GM12878 (cell line): ENCODE measurements around the gene EML5. TPM values are rescaled to one million over a fixed set of nuclear protein-coding genes. Genes with fewer than 3 reads are reported as not detected.
A peak's percentile ranks its signal among the peaks of the same experiment; 100 is the strongest.

ENCODE experiments used
- ATAC-seq: fragments of 200-7000 bp; cut with Tn5 transposase; 3 replicates; pipeline ENCODE4 v1.9.1; 2020; ENCODE audit warnings: mild to moderate bottlenecking, moderate library complexity
- BruUV-seq: library from RNA; stranded (reverse); fragments of 400-500 nt; replicated peaks from 2 replicates; lab custom pipeline; 2021; lab: Mats Ljungman, UMichigan
- CTCF ChIA-PET: fragments of 300-600 bp; sonication (Branson Sonifier 250); formaldehyde crosslinking; extraction: SDS; loops from one replicate; lab custom pipeline; 2021; ENCODE audit warnings: inconsistent platforms; lab: Yijun Ruan, JAX
- POLR2A ChIA-PET: fragments of 350-600 bp; formaldehyde crosslinking; extraction: SDS; loops from one replicate; lab custom pipeline; 2021; ENCODE audit warnings: inconsistent platforms; lab: Charles Lee
- RAD21 ChIA-PET: fragments of 300-600 bp; sonication (Branson Sonifier 250); formaldehyde crosslinking; loops from one replicate; lab custom pipeline; 2023; ENCODE audit warnings: antibody characterized with exemption; ENCODE audit not compliant: unreplicated experiment; lab: Charles Lee
- SMC1A ChIA-PET: fragments of 300-600 bp; sonication (Branson Sonifier 250); formaldehyde crosslinking; loops from one replicate; lab custom pipeline; 2023; ENCODE audit not compliant: unreplicated experiment, uncharacterized antibody; lab: Charles Lee
- DNase-seq: peaks from one replicate; pipeline ENCODE4 v3.0.0-alpha.2; 2011; ENCODE audit warnings: low read depth, low spot score
- FAIRE-seq: peaks from 3 replicates; lab custom pipeline; 2011; peaks lifted over from hg19 to GRCh38; lab: Jason Lieb, UNC
- H2AFZ ChIP-seq: 2 replicates; pipeline ENCODE4 v1.6.0; 2011; ENCODE audit warnings: low read depth, low read length, control low read depth; ENCODE audit not compliant: control insufficient read depth
- H3K27ac ChIP-seq: 2 replicates; pipeline ENCODE4 v1.5.1; 2011; ENCODE audit warnings: control low read depth; ENCODE audit not compliant: control insufficient read depth, insufficient read depth
- H3K27me3 ChIP-seq, 2 experiments: replicated peaks in 1 of 2; 2 replicates each; pipeline versions ENCODE4 v1.6.0 to v1.6.1; 2011; ENCODE audit warnings: low read length in 1 of 2; ENCODE audit not compliant: control insufficient read depth in 2 of 2, insufficient read depth in 2 of 2
- H3K36me3 ChIP-seq, 2 experiments: 2 replicates each; pipeline ENCODE4 v1.5.1; 2011; ENCODE audit warnings: low read length in 1 of 2; ENCODE audit not compliant: control insufficient read depth in 2 of 2, insufficient read depth in 2 of 2
- H3K4me1 ChIP-seq: 2 replicates; pipeline ENCODE4 v1.6.1; 2011; ENCODE audit warnings: mild to moderate bottlenecking, low read length, moderate library complexity, mixed read lengths; ENCODE audit not compliant: control insufficient read depth, insufficient read depth
- H3K4me2 ChIP-seq: 2 replicates; pipeline ENCODE4 v1.6.0; 2011; ENCODE audit warnings: control low read depth; ENCODE audit not compliant: control insufficient read depth, insufficient read depth
- H3K4me3 ChIP-seq: fragments of 200-600 bp; sonication (generic); 2 replicates; pipeline ENCODE4 v1.5.1; 2016
- H3K79me2 ChIP-seq: 2 replicates; pipeline ENCODE4 v1.6.0; 2011; ENCODE audit warnings: low read length; ENCODE audit not compliant: control insufficient read depth, insufficient read depth
- H3K9ac ChIP-seq: 2 replicates; pipeline ENCODE4 v1.8.0; 2011; ENCODE audit warnings: low read length, control low read depth, mixed read lengths; ENCODE audit not compliant: control insufficient read depth, insufficient read depth
- H3K9me3 ChIP-seq: replicated peaks from 3 replicates; pipeline ENCODE4 v1.5.1; 2011; ENCODE audit warnings: mild to moderate bottlenecking, low read length; ENCODE audit not compliant: control insufficient read depth, insufficient read depth
- H4K20me1 ChIP-seq: 2 replicates; pipeline ENCODE4 v1.6.0; 2011; ENCODE audit not compliant: control insufficient read depth, insufficient read depth
- BACH1 ChIP-seq: fragments of 450-650 bp; IDR thresholded peaks from 2 replicates; pipeline ENCODE4 v1.6.1; 2017; ENCODE audit warnings: mild to moderate bottlenecking, borderline replicate concordance
- BCL11A ChIP-seq: IDR thresholded peaks from 2 replicates; pipeline ENCODE4 v1.6.1; 2011; ENCODE audit warnings: low read depth, low read length
- CREB1 ChIP-seq: IDR thresholded peaks from 2 replicates; pipeline ENCODE4 v1.6.1; 2012; ENCODE audit warnings: low read depth, mild to moderate bottlenecking, inconsistent platforms
- EGR1 ChIP-seq, 2 experiments: IDR thresholded peaks; 1 replicate in 1 of 2; 2 replicates in 1 of 2; pipeline ENCODE4 v1.6.1; 2011 to 2012; ENCODE audit warnings: low read depth in 2 of 2, low read length in 2 of 2, borderline replicate concordance in 1 of 2, mild to moderate bottlenecking in 1 of 2, moderate library complexity in 1 of 2
- NR2C1 ChIP-seq: fragments of 450-650 bp; IDR thresholded peaks from 2 replicates; pipeline ENCODE4 v1.6.1; 2017; ENCODE audit warnings: antibody characterized with exemption, mild to moderate bottlenecking, moderate library complexity
- RUNX3 ChIP-seq: IDR thresholded peaks from 2 replicates; pipeline ENCODE4 v1.6.1; 2012; ENCODE audit warnings: low read length, inconsistent platforms
- SREBF1 ChIP-seq: IDR thresholded peaks from 2 replicates; pipeline ENCODE4 v1.6.1; 2012; ENCODE audit warnings: mild to moderate bottlenecking, low read length
- USF1 ChIP-seq: IDR thresholded peaks from 2 replicates; pipeline ENCODE4 v1.6.1; 2011; ENCODE audit warnings: borderline replicate concordance, low read depth, mild to moderate bottlenecking, moderate library complexity, mixed read lengths, low read length; ENCODE audit not compliant: insufficient read depth; ENCODE audit errors: extremely low read length
- WGBS: methylation state at CpG from one replicate; pipeline ENCODE4 v1.1.6; 2016; ENCODE audit warnings: low lambda C conversion rate; ENCODE audit not compliant: insufficient replicate concordance, insufficient coverage; ENCODE audit errors: missing lambda C conversion rate; 5-methylcytosine and 5-hydroxymethylcytosine counted together
- in situ Hi-C: fragments of 300-500 bp; cut with MboI; formaldehyde crosslinking; loops from 9 replicates; pipeline ENCODE4 v1.14.3; 2018; ENCODE audit warnings: mixed read lengths
- intact Hi-C: fragments of 100-400 bp; cut with micrococcal nuclease; formaldehyde crosslinking; loops from one replicate; pipeline ENCODE4 v1.14.2; 2022; ENCODE audit not compliant: unreplicated experiment
- polyA plus RNA-seq, 11 experiments: library from polyadenylated mRNA; depleted of rRNA in 4 of 11; unstranded in 6 of 11; stranded (reverse) in 5 of 11; fragments of >200 nt; fragmentation: Nextera tagmentation in 4 of 11; fragmentation: Illumina TruSeq in 1 of 11; extraction: Ambion mirVana in 4 of 11; extraction: Trizol in 1 of 11; gene quantifications; 1 replicate in 1 of 11; 2 replicates in 10 of 11; pipeline versions ENCODE4 v1.2.1 to v1.2.3, GENCODE V29; 2011 to 2016; ENCODE audit warnings: inconsistent platforms in 2 of 11, missing spikeins in 2 of 11, low read depth in 1 of 11
- total RNA-seq, 4 experiments: library from RNA; depleted of rRNA in 3 of 4; stranded (reverse); fragments of >200 nt in 3 of 4; fragmentation: Illumina TruSeq in 1 of 4; extraction: Trizol in 1 of 4; gene quantifications; 2 replicates each; pipeline versions ENCODE4 v1.2.1 to v1.2.3, GENCODE V29; 2013 to 2021

The EML5 gene
- total and polyA plus RNA-seq, 10 of the 15 experiments (the other 5 are each of a cell fraction or from before 2014, with no cell fraction given) = 0.08 to 0.35 (median 0.22) TPM; not detected in 1

- Histone ChIP-seq H3K36me3 (peaks cover 0 to 29% of the 10 kb centered on the region in 2 experiments; a peak in 3 of 4 replicates), H3K27ac (no peak overlapping the region), H3K9ac (no peak overlapping the region), H3K4me1 (peaks cover 10% of the 10 kb centered on the region), H3K9me3 (no peaks in the 10 kb centered on the region), H4K20me1 (no peaks in the 10 kb centered on the region), H3K4me3 (no peak overlapping the region), H3K79me2 (no peaks in the 10 kb centered on the region), H3K27me3 (no peaks in the 10 kb centered on the region), H2AFZ (no peak overlapping the region), H3K4me2 (no peak overlapping the region)
- peak; percentile 85 for ATAC-seq
- POLR2A ChIA-PET = no interaction called here
- WGBS = 14% methylated on average over 5 of the region's 5 CpGs
- in situ Hi-C loops (no loop called here), intact Hi-C loops (no loop called here)
- CTCF ChIA-PET = interaction anchor here (0.7 kb wide), 1 partner anchor 17 kb away, joined by 3 read pairs; no protein-coding TSS in a partner anchor
- DNase-seq = no peak
- no peak for FAIRE-seq
- no TSS peak for BruUV-seq
- TF ChIP-seq NR2C1 = no peak
- no peak for TF ChIP-seq BACH1
- no peak for TF ChIP-seq USF1
- TF ChIP-seq CREB1 = 0 out of 2 replicates have a peak, but pooled peaks have one; percentile 3
- no peak for TF ChIP-seq SREBF1
- TF ChIP-seq BCL11A = 0 out of 2 replicates have a peak, but pooled peaks have one; percentile 4
- no peak for TF ChIP-seq EGR1 (IDR thresholded peaks at IDR 0.05; ENCODE audit: borderline replicate concordance in 1 of 2, low read depth in 2 of 2, low read length in 2 of 2)
- TF ChIP-seq RUNX3 = peak; percentile 76
- RAD21 ChIA-PET = interaction anchor here (1.5 kb wide), 2 partner anchors 14 to 15 kb away, joined by 3 to 5 read pairs; no protein-coding TSS in a partner anchor
- SMC1A ChIA-PET = interaction anchor here (0.7 to 1.8 kb wide), 7 partner anchors 12 to 111 kb away, joined by 3 to 7 read pairs (median 3); no protein-coding TSS in a partner anchor
Measured at GRCh38 chr14:88613552-88614010, 179.2 kb downstream of the EML5 start.
